NCI-H2171 (cell line): ENCODE results near the gene LDHB.
"Not testable (repeated sequence)": the region's sequence is repeated elsewhere in the genome, so short reads cannot be mapped to it uniquely, and the experiment has no call there.

ENCODE experiments used
- DNase-seq: peaks from one replicate; lab custom pipeline; 2025; lab: John Stamatoyannopoulos, UW

Gene LDHB

GRCh38 chr12:21657326-21658077 is at the start of gene LDHB:
Gene LDHB, minus strand, starts transcription at chr12:21657842. Its CDS starts 3,171 bp downstream, at chr12:21654671.
- peak; percentile 99 for DNase-seq

GRCh38 chr12:21704847-21705246 is 47.2 kb upstream of the LDHB start:
- no peak for DNase-seq

GRCh38 chr12:21699851-21700250 is 42.2 kb upstream of the LDHB start:
- DNase-seq: no peak

- DNase-seq: peak; percentile 82
Measured at GRCh38 chr12:21697904-21698630, 40.4 kb upstream of the LDHB start.

GRCh38 chr12:21696625-21697024 is 39.0 kb upstream of the LDHB start:
- no peak for DNase-seq

- no peak for DNase-seq
Measured at GRCh38 chr12:21695986-21696385, 38.3 kb upstream of the LDHB start.

- DNase-seq: no peak
Measured at GRCh38 chr12:21694660-21695059, 37.0 kb upstream of the LDHB start.

GRCh38 chr12:21691515-21691914 is 33.9 kb upstream of the LDHB start:
- DNase-seq: no peak

GRCh38 chr12:21690704-21691368 is 33.2 kb upstream of the LDHB start:
- DNase-seq: no peak

GRCh38 chr12:21683115-21683514 is 25.5 kb upstream of the LDHB start:
- no peak for DNase-seq

- no peak for DNase-seq
Measured at GRCh38 chr12:21678959-21679358, 21.3 kb upstream of the LDHB start.

GRCh38 chr12:21677622-21678277 is 20.1 kb upstream of the LDHB start:
- DNase-seq: no peak

GRCh38 chr12:21677204-21677603 is 19.6 kb upstream of the LDHB start:
- DNase-seq: no peak

- DNase-seq: no peak
Measured at GRCh38 chr12:21676776-21677175, 19.1 kb upstream of the LDHB start.

GRCh38 chr12:21675641-21676040 is 18.0 kb upstream of the LDHB start:
- no peak for DNase-seq

- DNase-seq: no peak
Measured at GRCh38 chr12:21675096-21675495, 17.5 kb upstream of the LDHB start.

GRCh38 chr12:21673830-21674552 is 16.3 kb upstream of the LDHB start:
- DNase-seq: not testable (repeated sequence)

GRCh38 chr12:21672146-21672545 is 14.5 kb upstream of the LDHB start:
- no peak for DNase-seq

GRCh38 chr12:21666722-21667121 is 9.1 kb upstream of the LDHB start:
- DNase-seq: no peak

- no peak for DNase-seq
Measured at GRCh38 chr12:21665816-21666215, 8.2 kb upstream of the LDHB start.

GRCh38 chr12:21662122-21662792 is 4.6 kb upstream of the LDHB start:
- DNase-seq: no peak
